ENCODE measurements around the gene LZTS2. TPM values are rescaled to one million over a fixed set of nuclear protein-coding genes. Genes with fewer than 3 reads are reported as not detected.

Gene LZTS2
- total and polyA plus RNA-seq, 9 donors = 35.6 to 72.0 (median 62.9) TPM

GRCh38 chr10:100978121-100978900 lies 21.3 kb upstream of the LZTS2 start:
- Histone ChIP-seq H3K4me3 (ENCODE audit: low read length) (no peak overlapping the region), H3K27ac (ENCODE audit: low read length) (no peak overlapping the region), H3K9me3 (replicated peaks; ENCODE audit: control insufficient read depth, low read depth, low read length) (no peaks in the 10 kb centered on the region), H3K36me3 (ENCODE audit: control insufficient read depth, insufficient read depth, low read length) (peaks cover 41% of the 10 kb centered on the region), H3K4me1 (ENCODE audit: control insufficient read depth, insufficient read depth, low read length) (no peaks in the 10 kb centered on the region), H3K27me3 (ENCODE audit: control insufficient read depth, insufficient read depth, low read length) (no peaks in the 10 kb centered on the region)
- 90% methylated on average over 6 of the region's 13 CpGs for WGBS (ENCODE audit: insufficient coverage)
- DNase-seq = no peak

- H3K9me3 ChIP-seq (replicated peaks; ENCODE audit: control insufficient read depth, low read depth, low read length) = no peaks in the 10 kb centered on the region
- no peak overlapping the region for H3K4me3 ChIP-seq (ENCODE audit: low read length)
- no peaks in the 10 kb centered on the region for H3K27me3 ChIP-seq (ENCODE audit: control insufficient read depth, insufficient read depth, low read length)
- no peaks in the 10 kb centered on the region for H3K4me1 ChIP-seq (ENCODE audit: control insufficient read depth, insufficient read depth, low read length)
- no peak overlapping the region for H3K27ac ChIP-seq (ENCODE audit: low read length)
- H3K36me3 ChIP-seq (ENCODE audit: control insufficient read depth, insufficient read depth, low read length) = peaks cover 43% of the 10 kb centered on the region
- no peak for DNase-seq
- WGBS (ENCODE audit: insufficient coverage) = 89% methylated on average over 7 of the region's 10 CpGs
These were observed 20.8 kb upstream of the LZTS2 start for GRCh38 chr10:100978901-100979195.

- peaks cover 52% of the 10 kb centered on the region for H3K36me3 ChIP-seq (ENCODE audit: control insufficient read depth, insufficient read depth, low read length)
- H3K4me1 ChIP-seq (ENCODE audit: control insufficient read depth, insufficient read depth, low read length) = no peaks in the 10 kb centered on the region
- H3K4me3 ChIP-seq (ENCODE audit: low read length) = no peak overlapping the region
- 96% methylated on average over 16 of the region's 16 CpGs for WGBS (ENCODE audit: insufficient coverage)
- no peaks in the 10 kb centered on the region for H3K9me3 ChIP-seq (replicated peaks; ENCODE audit: control insufficient read depth, low read depth, low read length)
- no peak for DNase-seq
- no peak overlapping the region for H3K27ac ChIP-seq (ENCODE audit: low read length)
- no peaks in the 10 kb centered on the region for H3K27me3 ChIP-seq (ENCODE audit: control insufficient read depth, insufficient read depth, low read length)
These were observed 19.8 kb upstream of the LZTS2 start for GRCh38 chr10:100979791-100980272.

- DNase-seq = no peak
- H3K9me3 ChIP-seq (replicated peaks; ENCODE audit: control insufficient read depth, low read depth, low read length) = no peaks in the 10 kb centered on the region
- H3K36me3 ChIP-seq (ENCODE audit: control insufficient read depth, insufficient read depth, low read length) = peaks cover 57% of the 10 kb centered on the region
- no peak overlapping the region for H3K4me3 ChIP-seq (ENCODE audit: low read length)
- H3K27me3 ChIP-seq (ENCODE audit: control insufficient read depth, insufficient read depth, low read length) = no peaks in the 10 kb centered on the region
- H3K4me1 ChIP-seq (ENCODE audit: control insufficient read depth, insufficient read depth, low read length) = no peaks in the 10 kb centered on the region
- WGBS (ENCODE audit: insufficient coverage) = 95% methylated on average over 2 of the region's 2 CpGs
- H3K27ac ChIP-seq (ENCODE audit: low read length) = no peak overlapping the region
These were observed 19.3 kb upstream of the LZTS2 start for GRCh38 chr10:100980311-100980710.

GRCh38 chr10:100980711-100981110 lies 18.9 kb upstream of the LZTS2 start:
- H3K4me3 ChIP-seq (ENCODE audit: low read length) = no peak overlapping the region
- no peak for DNase-seq
- no peaks in the 10 kb centered on the region for H3K27me3 ChIP-seq (ENCODE audit: control insufficient read depth, insufficient read depth, low read length)
- peaks cover 61% of the 10 kb centered on the region for H3K36me3 ChIP-seq (ENCODE audit: control insufficient read depth, insufficient read depth, low read length)
- no peaks in the 10 kb centered on the region for H3K4me1 ChIP-seq (ENCODE audit: control insufficient read depth, insufficient read depth, low read length)
- WGBS (ENCODE audit: insufficient coverage) = 100% methylated on average over 5 of the region's 7 CpGs
- no peak overlapping the region for H3K27ac ChIP-seq (ENCODE audit: low read length)
- H3K9me3 ChIP-seq (replicated peaks; ENCODE audit: control insufficient read depth, low read depth, low read length) = no peaks in the 10 kb centered on the region

- no peaks in the 10 kb centered on the region for H3K27me3 ChIP-seq (ENCODE audit: control insufficient read depth, insufficient read depth, low read length)
- no peak overlapping the region for H3K4me3 ChIP-seq (ENCODE audit: low read length)
- no peak overlapping the region for H3K27ac ChIP-seq (ENCODE audit: low read length)
- WGBS (ENCODE audit: insufficient coverage) = 66% methylated on average over 2 of the region's 5 CpGs
- peaks cover 2% of the 10 kb centered on the region for H3K4me1 ChIP-seq (ENCODE audit: control insufficient read depth, insufficient read depth, low read length)
- H3K9me3 ChIP-seq (replicated peaks; ENCODE audit: control insufficient read depth, low read depth, low read length) = no peaks in the 10 kb centered on the region
- DNase-seq = no peak
- peaks cover 66% of the 10 kb centered on the region for H3K36me3 ChIP-seq (ENCODE audit: control insufficient read depth, insufficient read depth, low read length)
These were observed 18.3 kb upstream of the LZTS2 start for GRCh38 chr10:100981178-100981772.

- Histone ChIP-seq H3K27ac (ENCODE audit: low read length) (no peak overlapping the region), H3K36me3 (ENCODE audit: control insufficient read depth, insufficient read depth, low read length) (peaks cover 66% of the 10 kb centered on the region), H3K4me1 (ENCODE audit: control insufficient read depth, insufficient read depth, low read length) (peaks cover 16% of the 10 kb centered on the region), H3K9me3 (replicated peaks; ENCODE audit: control insufficient read depth, low read depth, low read length) (no peaks in the 10 kb centered on the region), H3K27me3 (ENCODE audit: control insufficient read depth, insufficient read depth, low read length) (no peaks in the 10 kb centered on the region), H3K4me3 (ENCODE audit: low read length) (no peak overlapping the region)
- no peak for DNase-seq
- 90% methylated on average over 17 of the region's 24 CpGs for WGBS (ENCODE audit: insufficient coverage)
These were observed 16.4 kb upstream of the LZTS2 start for GRCh38 chr10:100982916-100983830.

- WGBS (ENCODE audit: insufficient coverage) = 82% methylated on average over 10 of the region's 13 CpGs
- Histone ChIP-seq H3K9me3 (replicated peaks; ENCODE audit: control insufficient read depth, low read depth, low read length) (no peaks in the 10 kb centered on the region), H3K36me3 (ENCODE audit: control insufficient read depth, insufficient read depth, low read length) (peaks cover 62% of the 10 kb centered on the region), H3K4me1 (ENCODE audit: control insufficient read depth, insufficient read depth, low read length) (peaks cover 20% of the 10 kb centered on the region), H3K27ac (ENCODE audit: low read length) (no peak overlapping the region), H3K27me3 (ENCODE audit: control insufficient read depth, insufficient read depth, low read length) (no peaks in the 10 kb centered on the region), H3K4me3 (ENCODE audit: low read length) (no peak overlapping the region)
- no peak for DNase-seq
These were observed 15.5 kb upstream of the LZTS2 start for GRCh38 chr10:100983868-100984671.

GRCh38 chr10:100984672-100985177 lies 14.9 kb upstream of the LZTS2 start:
- Histone ChIP-seq H3K4me1 (ENCODE audit: control insufficient read depth, insufficient read depth, low read length) (peaks cover 20% of the 10 kb centered on the region), H3K27me3 (ENCODE audit: control insufficient read depth, insufficient read depth, low read length) (no peaks in the 10 kb centered on the region), H3K27ac (ENCODE audit: low read length) (no peak overlapping the region), H3K36me3 (ENCODE audit: control insufficient read depth, insufficient read depth, low read length) (peaks cover 67% of the 10 kb centered on the region), H3K9me3 (replicated peaks; ENCODE audit: control insufficient read depth, low read depth, low read length) (no peaks in the 10 kb centered on the region), H3K4me3 (ENCODE audit: low read length) (no peak overlapping the region)
- 69% methylated on average over 1 of the region's 2 CpGs for WGBS (ENCODE audit: insufficient coverage)
- DNase-seq = no peak
